K562 (cell line): ENCODE data around the gene ABCA3. TPM values are rescaled to one million over a fixed set of nuclear protein-coding genes. Genes with fewer than 3 reads are reported as not detected.

Source experiments
- ADNP ChIP-seq: fragments of 200-800 bp; sonication (Bioruptor generic); IDR thresholded peaks from 2 replicates; pipeline ENCODE4 v1.6.1; 2016; ENCODE audit warnings: missing genetic modification characterization, missing compliant biosample characterization
- CEBPG ChIP-seq, 3 experiments: fragments of 200-800 bp in 1 of 3; sonication (Bioruptor generic) in 1 of 3; sonication (generic) in 1 of 3; formaldehyde crosslinking in 1 of 3; IDR thresholded peaks in 2 of 3; conservative IDR thresholded peaks in 1 of 3; 2 replicates each; pipeline versions ENCODE4 v1.6.1 to v1.8.0; 2016 to 2022; ENCODE audit warnings: missing compliant biosample characterization in 2 of 3, missing genetic modification characterization in 2 of 3, mild to moderate bottlenecking in 1 of 3, missing genetic modification reagents in 1 of 3
- CEBPZ ChIP-seq: fragments of 150-350 bp; IDR thresholded peaks from 2 replicates; pipeline ENCODE4 v1.6.1; 2014; ENCODE audit warnings: low read depth, mild to moderate bottlenecking, low read length, borderline replicate concordance
- ELK3 ChIP-seq: fragments of 450-650 bp; formaldehyde crosslinking; IDR thresholded peaks from 2 replicates; pipeline ENCODE4 v1.4.0; 2020; ENCODE audit warnings: mild to moderate bottlenecking
- ESRRA ChIP-seq: fragments of 450-650 bp; IDR thresholded peaks from 2 replicates; pipeline ENCODE4 v1.6.1; 2014; ENCODE audit warnings: low read depth, mild to moderate bottlenecking, moderate library complexity, borderline replicate concordance
- HMGN3 ChIP-seq: IDR thresholded peaks from 2 replicates; pipeline ENCODE4 v1.6.1; 2011; ENCODE audit warnings: borderline replicate concordance, low read depth, mild to moderate bottlenecking, mixed read lengths, low read length; ENCODE audit not compliant: insufficient read length; ENCODE audit errors: extremely low read depth
- NCOA4 ChIP-seq: fragments of 450-650 bp; IDR thresholded peaks from 2 replicates; pipeline ENCODE4 v1.6.1; 2018; ENCODE audit warnings: mild to moderate bottlenecking; ENCODE audit not compliant: partially characterized antibody
- NFRKB ChIP-seq: fragments of 450-650 bp; IDR thresholded peaks from 2 replicates; pipeline ENCODE4 v1.6.1; 2016; ENCODE audit warnings: low read depth
- NR2C1 ChIP-seq, 2 experiments: fragments of 450-650 bp; IDR thresholded peaks; 2 replicates each; pipeline ENCODE4 v1.6.1; 2017; ENCODE audit warnings: mild to moderate bottlenecking in 2 of 2, antibody characterized with exemption in 1 of 2, inconsistent platforms in 1 of 2, missing compliant biosample characterization in 1 of 2, missing genetic modification characterization in 1 of 2
- SMAD2 ChIP-seq: fragments of 150-350 bp; IDR thresholded peaks from 2 replicates; pipeline ENCODE4 v1.6.1; 2014; ENCODE audit warnings: low read depth, mild to moderate bottlenecking, low read length
- SMARCE1 ChIP-seq: fragments of 450-650 bp; IDR thresholded peaks from 2 replicates; pipeline ENCODE4 v1.7.1; 2016; ENCODE audit warnings: mild to moderate bottlenecking
- SREBF1 ChIP-seq: fragments of 150-350 bp; IDR thresholded peaks from 2 replicates; pipeline ENCODE4 v1.6.1; 2014; ENCODE audit warnings: antibody characterized with exemption, low read depth, low read length, borderline replicate concordance
- TAF15 ChIP-seq: fragments of 200-400 bp; formaldehyde crosslinking; IDR thresholded peaks from 2 replicates; pipeline ENCODE4 v1.6.1; 2017; ENCODE audit warnings: mild to moderate bottlenecking, low read depth, low read length, moderate library complexity
- THRA ChIP-seq: fragments of 450-650 bp; IDR thresholded peaks from 2 replicates; pipeline ENCODE4 v1.6.1; 2017; ENCODE audit warnings: mild to moderate bottlenecking, moderate library complexity
- XRCC4 ChIP-seq: IDR thresholded peaks from one replicate; pipeline ENCODE4 v1.6.1; 2011; ENCODE audit not compliant: insufficient read depth, insufficient read length; ENCODE audit errors: extremely low read depth
- ZNF436 ChIP-seq: fragments of 250-450, 450-650 bp; sonication (Bioruptor Pico); formaldehyde crosslinking; IDR thresholded peaks from 2 replicates; pipeline ENCODE4 v1.7.0; 2020; ENCODE audit warnings: mild to moderate bottlenecking
- ZNF668 ChIP-seq: fragments of 250-450 bp; sonication (Bioruptor Pico); IDR thresholded peaks from 2 replicates; pipeline ENCODE4 v1.8.0; 2022; ENCODE audit warnings: mild to moderate bottlenecking, inconsistent platforms
- ZNF740 ChIP-seq, 3 experiments: fragments of 200-800 bp in 1 of 3; sonication (Bioruptor generic) in 1 of 3; sonication (generic) in 1 of 3; formaldehyde crosslinking in 1 of 3; IDR thresholded peaks; 2 replicates each; pipeline versions ENCODE4 v1.6.1 to v1.8.0; 2016 to 2022; ENCODE audit warnings: mild to moderate bottlenecking in 2 of 3, missing compliant biosample characterization in 2 of 3, missing genetic modification characterization in 2 of 3, missing genetic modification reagents in 1 of 3
- polyA plus RNA-seq, 8 experiments: library from polyadenylated mRNA; depleted of rRNA in 4 of 8; stranded (reverse) in 5 of 8; unstranded in 3 of 8; fragments of >200 nt; fragmentation: Nextera tagmentation in 2 of 8; fragmentation: Illumina TruSeq in 1 of 8; extraction: Ambion mirVana in 2 of 8; extraction: Trizol in 1 of 8; gene quantifications; 2 replicates each; pipeline versions ENCODE4 v1.2.1 to v1.2.3, GENCODE V29; 2011 to 2014; ENCODE audit warnings: inconsistent platforms in 1 of 8, missing spikeins in 1 of 8
- total RNA-seq, 7 experiments: library from RNA; depleted of rRNA in 6 of 7; stranded (reverse); fragments of >200 nt in 6 of 7; fragmentation: Illumina TruSeq in 2 of 7; extraction: Trizol in 2 of 7; gene quantifications; 2 replicates each; pipeline versions ENCODE4 v1.2.1 to v1.2.3, GENCODE V29; 2011 to 2021; ENCODE audit warnings: low replicate concordance in 1 of 7

ABCA3 gene
- total and polyA plus RNA-seq, 9 of the 15 experiments (the other 6 are each of a cell fraction or from before 2014, with no cell fraction given): 0.66 to 23.7 (median 6.9) TPM

- no peak for TF ChIP-seq CEBPG (CRISPR knock-in tag; IDR thresholded peaks at IDR 0.05)
- TF ChIP-seq CEBPG (tag; conservative IDR thresholded peaks at IDR 0.05 in 1 of 2, IDR thresholded peaks at IDR 0.05 in 1 of 2): no peak
- no peak for TF ChIP-seq CEBPZ
- TF ChIP-seq XRCC4: no peak
- TF ChIP-seq ADNP (tag): no peak
- TF ChIP-seq ZNF436 (CRISPR knock-in tag): no peak
- no peak for TF ChIP-seq ZNF740 (CRISPR knock-in tag; IDR thresholded peaks at IDR 0.05)
- TF ChIP-seq ZNF740 (tag; IDR thresholded peaks at IDR 0.05): peak in 1 of 2 experiments; percentile 49; a peak in 1 of 4 replicates
- TF ChIP-seq NCOA4: no peak
- TF ChIP-seq ELK3 (CRISPR knock-in tag): no peak
- no peak for TF ChIP-seq HMGN3
- no peak for TF ChIP-seq SREBF1
- no peak for TF ChIP-seq THRA
- 0 out of 2 replicates have a peak, but pooled peaks have one; percentile 59 for TF ChIP-seq NFRKB
- TF ChIP-seq SMAD2: no peak
- no peak for TF ChIP-seq ZNF668 (CRISPR knock-in tag)
- TF ChIP-seq ESRRA: no peak
- TF ChIP-seq SMARCE1: no peak; the same call in 1 of the 2 replicates
- no peak for TF ChIP-seq TAF15
- no peak for TF ChIP-seq NR2C1 (IDR thresholded peaks at IDR 0.05)
- TF ChIP-seq NR2C1 (tag; IDR thresholded peaks at IDR 0.05): no peak
Measured at GRCh38 chr16:2339521-2340484, 725 bp downstream of the ABCA3 start (continued).
